NOMO-1 (cell line): ENCODE measurements around the gene KCTD17.

Experiments used
- DNase-seq, 2 experiments: peaks; one replicate each; lab custom pipeline; 2025; ENCODE audit not compliant: unreplicated experiment in 2 of 2; lab: John Stamatoyannopoulos, UW

Gene KCTD17

DNA sequence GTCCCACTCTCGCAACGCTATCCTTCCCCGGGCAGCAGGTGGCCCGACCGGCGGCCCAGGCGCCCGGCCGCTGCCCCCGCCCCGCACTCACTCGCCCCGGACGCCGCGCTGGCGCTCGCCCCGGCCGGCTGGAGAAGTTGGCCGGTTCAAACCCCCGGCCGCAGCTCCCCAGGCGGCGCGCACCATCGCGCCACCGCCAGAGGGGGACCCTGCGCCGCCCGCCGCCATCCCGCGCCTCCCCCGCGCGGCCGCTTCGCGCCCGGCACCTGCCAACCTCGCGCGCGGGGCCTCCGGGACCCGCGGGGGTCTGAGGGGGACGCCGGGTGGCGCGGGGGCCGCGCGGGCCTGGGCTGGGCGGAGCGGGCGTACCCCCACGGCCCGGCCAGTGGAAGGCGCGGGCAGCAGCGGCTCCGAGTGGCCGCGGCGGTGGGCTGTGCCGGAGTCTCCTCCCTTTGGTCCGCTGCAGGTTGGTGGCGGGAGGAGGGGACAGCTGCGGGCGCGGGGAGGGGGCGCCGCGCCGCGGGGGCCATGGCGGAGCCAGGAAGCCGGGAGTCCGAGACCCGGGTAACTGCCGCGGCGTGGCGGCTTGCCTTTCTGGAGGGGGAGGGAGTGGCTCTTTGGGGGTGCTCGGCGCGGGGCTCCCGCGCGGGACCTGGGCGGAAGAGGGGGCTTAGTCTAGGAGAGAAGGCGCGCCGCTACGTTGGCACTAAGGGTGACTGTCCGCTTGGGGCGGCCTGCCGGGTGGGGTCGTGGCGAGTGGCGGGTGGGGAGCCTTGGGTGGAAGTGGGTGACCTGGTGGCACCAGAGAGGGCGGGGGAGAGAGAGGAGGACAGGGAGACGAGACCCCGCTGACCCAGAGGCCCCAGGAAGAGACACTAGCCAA lies 32.0 kb upstream of the KCTD17 start, which contains the start of the genes MPST and TST:
MPST (plus strand) TSS at position 434 of the 883 bp plus-strand sequence; CDS start at position 529, 95 bp downstream.
TST (minus strand) TSS at position 139 of the 883 bp plus-strand sequence. CDS start 715 bp downstream, outside the sequence.
- peak; percentile 66 to 67 for DNase-seq

DNA sequence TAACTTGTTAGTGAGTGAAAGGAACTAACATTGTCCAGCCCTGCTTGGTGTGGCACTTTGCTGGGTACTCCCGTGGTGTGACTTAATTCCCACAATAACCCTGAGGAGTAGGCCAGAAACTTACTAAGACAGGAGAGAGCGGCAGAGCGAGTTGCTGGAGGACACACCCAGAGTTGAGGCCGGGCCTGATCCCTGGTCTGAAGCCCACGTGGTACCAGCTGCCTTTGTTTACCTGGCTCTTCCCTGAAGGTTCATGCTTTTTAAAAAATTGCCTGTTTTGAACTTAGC lies 31.4 kb upstream of the KCTD17 start:
- DNase-seq: peak; percentile 42 to 58

DNA sequence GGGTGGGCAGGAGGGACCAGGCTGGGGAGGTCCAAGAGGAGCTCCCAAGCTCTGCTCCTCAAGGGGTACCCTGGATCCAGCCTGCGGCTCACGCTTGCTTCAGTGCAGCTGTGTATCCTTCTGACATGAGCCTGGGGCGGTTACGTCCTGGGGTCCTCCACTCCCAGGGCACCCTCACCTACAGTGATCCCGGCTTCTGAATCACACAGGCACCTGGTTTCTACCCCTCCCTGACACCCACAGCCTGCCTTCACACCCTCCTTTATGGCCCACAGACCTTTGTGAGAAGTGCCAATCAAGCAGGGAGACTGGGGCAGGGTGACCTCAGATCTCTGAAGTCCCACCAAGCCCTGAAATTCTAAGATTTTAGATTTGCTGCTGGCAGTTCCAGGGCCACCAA lies 30.5 kb upstream of the KCTD17 start:
- DNase-seq: no peak

DNA sequence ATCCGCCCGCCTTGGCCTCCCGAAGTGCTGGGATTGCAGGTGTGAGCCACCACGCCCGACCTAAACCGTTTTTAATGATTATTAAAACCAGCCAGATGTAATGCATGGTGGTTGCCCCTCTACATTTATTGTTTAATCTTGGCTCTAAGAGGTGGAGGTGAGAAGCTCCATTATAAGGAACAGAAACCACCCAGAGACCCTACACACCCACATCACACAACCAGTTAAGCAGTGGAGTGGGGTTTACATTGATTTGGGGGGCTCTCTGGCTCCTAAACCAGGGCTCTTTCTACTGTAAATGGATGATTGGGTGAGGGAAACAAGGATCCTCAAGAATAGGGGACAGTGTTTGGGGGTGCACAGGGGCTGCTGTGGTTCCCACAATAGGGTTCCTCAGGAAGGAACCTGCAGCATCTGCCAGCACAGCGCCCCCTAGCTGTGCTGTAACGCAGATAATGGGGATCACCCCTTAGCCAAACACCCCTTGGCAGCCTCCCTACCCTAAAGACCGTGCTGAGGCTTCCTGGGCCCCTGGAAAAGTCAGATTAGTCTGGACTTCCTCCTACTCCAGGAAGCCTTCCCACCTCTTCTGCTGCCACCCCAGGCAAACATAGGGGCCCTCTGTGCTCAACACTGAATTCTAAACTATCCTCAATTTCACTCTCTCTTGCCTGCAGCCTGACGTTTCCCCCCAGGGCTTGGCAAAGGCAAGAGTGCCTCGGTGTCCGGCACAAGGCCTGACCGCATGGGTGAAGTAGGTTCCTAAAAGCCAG lies 29.6 kb upstream of the KCTD17 start:
- DNase-seq: peak in 1 of 2 experiments; percentile 30

DNA sequence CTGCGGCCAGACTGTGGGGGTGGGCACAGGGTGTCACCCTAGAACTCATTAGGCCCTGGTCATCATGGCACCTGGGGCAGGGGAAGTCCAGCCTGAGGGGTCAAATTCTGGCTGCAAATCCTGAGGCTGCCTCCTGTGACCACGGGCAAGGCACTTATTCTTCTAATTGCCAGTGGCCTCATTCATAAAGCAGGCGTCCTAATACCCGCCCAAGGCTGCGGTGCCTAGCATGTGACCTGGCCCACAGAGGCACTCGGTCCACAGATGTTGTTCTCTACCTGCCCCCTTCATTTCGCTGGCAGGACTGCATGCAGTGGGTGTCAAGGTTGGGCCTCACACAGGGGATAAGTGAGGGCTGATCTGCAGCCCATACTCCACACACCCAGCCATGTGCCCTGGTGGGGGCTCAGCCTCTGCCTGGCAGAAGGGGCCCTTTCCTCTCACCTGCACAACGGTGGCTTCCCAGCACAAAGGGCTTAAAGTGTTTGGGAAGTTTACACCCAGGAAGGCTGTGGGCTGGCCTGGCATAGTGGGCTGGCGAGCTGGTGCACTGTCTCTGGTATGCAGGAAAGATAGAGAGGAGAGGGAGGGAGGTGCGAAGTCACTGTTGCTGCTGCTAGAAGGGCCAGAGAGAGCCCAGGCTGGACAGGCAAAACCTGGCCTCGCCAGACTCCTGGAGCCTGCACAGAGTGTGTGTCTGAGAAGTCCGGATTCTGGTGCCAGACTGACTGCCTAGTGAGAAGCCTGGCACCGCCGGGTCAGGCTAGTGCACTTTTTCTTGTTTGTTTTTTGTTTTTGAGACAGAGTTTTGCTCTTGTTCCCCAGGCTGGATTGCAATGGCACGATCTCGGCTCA lies 28.8 kb upstream of the KCTD17 start:
- DNase-seq: no peak

DNA sequence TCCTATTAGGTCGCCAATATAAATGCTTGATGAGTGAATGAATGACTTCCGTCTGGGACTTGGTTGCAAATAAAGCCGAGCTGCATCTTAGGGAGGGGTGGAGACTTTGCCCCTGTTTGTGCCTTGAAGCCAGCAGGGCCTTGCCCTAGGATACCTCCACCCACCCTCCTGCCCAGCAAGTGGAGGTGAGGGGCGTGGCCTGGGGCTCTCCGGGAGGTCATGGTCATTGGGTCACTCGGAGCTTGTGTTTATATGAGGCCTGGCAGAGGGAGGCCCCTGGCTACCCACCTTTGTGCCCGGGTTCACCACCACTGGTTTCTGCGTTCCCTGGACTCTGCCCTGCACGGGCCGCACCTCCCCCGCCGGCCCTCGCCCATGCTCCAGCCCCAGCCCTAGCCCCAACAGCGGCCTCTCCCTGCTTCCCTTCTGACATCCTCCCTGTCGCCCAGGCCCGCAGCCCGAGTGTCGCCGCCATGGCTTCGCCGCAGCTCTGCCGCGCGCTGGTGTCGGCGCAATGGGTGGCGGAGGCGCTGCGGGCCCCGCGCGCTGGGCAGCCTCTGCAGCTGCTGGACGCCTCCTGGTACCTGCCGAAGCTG lies 27.7 kb upstream of the KCTD17 start:
- DNase-seq: no peak

DNA sequence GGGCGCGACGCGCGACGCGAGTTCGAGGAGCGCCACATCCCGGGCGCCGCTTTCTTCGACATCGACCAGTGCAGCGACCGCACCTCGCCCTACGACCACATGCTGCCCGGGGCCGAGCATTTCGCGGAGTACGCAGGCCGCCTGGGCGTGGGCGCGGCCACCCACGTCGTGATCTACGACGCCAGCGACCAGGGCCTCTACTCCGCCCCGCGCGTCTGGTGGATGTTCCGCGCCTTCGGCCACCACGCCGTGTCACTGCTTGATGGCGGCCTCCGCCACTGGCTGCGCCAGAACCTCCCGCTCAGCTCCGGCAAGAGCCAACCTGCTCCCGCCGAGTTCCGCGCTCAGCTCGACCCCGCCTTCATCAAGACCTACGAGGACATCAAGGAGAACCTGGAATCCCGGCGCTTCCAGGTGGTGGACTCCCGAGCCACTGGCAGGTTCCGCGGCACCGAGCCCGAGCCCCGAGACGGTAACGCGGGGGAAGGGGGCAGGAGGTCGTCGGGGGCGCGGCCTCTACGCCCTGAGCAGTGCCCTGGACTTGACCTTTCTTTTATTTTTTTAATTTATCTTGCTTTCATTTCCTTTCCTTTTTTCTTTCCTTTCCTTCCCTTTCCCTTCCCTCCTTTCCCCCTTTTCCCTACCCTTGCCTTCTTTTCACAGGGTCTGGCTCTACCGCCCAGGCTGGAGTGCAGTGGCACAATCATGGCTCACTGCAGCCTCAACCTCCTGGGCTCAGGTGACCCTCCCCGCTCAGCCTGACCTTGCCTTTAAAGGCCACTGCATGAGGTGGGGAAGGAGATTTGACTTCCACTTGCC lies 27.0 kb upstream of the KCTD17 start:
- no peak for DNase-seq

DNA sequence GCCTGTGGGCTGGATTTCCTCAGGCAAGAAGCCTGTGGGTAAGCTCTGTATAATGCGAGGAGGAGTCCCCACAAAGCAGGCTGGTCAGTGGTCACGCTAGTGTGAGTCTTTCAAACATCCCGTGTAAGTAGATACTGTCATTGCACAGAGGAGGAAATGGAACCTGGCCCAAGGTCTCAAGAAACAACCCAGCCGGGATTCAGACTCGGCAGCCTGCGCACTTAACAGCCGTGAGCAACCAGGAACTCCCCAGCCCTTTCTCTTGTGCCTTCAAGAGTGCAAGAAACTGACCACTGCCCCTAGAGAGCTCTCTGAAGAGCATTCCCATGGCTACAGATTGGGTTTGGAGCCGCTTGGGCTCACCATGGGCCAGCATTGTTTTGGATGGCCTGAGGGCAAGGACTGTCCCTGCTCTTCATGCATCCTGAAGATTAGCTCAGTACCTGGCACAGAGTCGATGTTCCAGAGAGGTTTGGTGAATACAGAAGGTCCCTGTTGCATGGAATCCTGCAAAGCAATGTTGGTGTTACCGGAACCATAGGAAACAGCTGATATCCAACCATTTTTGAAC lies 26.0 kb upstream of the KCTD17 start:
- no peak for DNase-seq

DNA sequence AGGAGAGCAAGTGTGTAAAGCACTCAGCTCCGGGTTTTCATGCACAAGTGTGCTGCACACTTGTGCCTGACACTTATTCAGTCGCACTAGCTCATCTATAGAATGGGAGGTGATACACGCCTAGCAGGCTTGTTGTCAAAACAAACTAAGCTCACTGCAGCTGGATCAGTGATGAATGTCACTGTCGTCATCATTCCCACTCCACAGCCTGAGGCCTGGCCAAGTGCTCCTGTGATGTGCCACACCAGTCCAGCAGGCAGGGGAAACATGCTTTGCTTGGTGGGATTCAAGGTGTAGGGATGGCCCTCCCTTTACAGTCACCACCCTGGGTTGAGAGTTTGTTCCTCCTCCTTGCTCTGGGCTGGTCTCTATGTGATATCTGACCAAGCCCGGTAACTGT lies 25.2 kb upstream of the KCTD17 start:
- DNase-seq: no peak

DNA sequence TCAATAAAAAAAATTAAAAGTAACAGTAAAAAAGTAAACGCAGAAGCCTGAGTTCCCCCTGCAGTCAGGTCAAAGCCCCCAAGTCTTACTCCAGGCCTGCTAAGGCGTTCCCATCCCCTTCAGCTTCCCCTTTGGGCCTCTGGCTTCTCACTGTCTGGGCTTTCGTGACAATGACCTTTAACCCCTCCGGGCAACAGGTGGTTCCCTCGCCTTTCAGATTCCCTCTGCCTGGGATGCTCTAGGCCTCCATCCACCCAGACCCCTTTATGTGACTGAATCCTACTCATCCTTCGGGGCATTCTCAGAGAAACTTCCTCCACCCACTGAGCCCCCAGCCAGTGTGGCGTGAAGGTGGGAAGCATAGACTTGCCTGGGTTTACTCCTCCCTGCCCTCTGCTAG lies 24.0 kb upstream of the KCTD17 start:
- no peak for DNase-seq

DNA sequence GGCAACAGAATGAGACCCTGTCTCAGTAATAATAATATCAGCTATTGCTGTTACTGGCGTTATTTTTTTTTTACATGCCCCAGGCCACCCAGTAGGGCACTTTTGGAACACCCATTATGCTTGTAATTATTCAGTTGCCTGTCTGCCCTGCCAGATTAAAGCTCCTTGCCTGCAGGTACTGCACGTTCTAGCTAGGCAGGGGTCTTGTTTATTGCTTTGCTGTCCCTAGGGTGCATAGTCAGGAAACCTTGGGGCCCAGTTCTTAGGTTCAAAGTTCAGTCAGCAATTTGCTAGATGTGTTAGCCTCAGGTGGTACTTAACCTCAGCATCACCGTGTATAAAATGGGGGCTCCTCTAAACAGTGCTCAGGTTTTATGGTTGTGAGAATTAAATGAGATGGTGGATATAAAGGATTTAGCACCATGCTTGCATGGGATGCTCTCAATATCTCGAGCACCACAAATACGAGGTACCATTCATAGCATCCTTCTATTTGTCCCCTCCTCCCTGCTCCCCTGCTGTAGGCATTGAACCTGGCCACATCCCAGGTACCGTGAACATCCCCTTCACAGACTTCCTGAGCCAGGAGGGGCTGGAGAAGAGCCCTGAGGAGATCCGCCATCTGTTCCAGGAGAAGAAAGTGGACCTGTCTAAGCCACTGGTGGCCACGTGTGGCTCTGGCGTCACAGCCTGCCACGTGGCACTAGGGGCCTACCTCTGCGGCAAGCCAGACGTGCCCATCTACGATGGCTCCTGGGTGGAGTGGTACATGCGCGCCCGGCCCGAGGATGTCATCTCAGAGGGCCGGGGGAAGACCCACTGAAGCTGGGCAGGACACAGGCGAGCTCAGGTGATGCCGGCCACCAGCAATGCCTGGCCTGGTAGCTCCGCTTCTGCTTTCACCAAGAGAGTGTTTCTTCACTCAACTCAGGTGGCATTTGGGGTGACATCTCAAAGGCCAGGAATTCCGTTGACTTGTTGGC lies 22.6 kb upstream of the KCTD17 start:
- no peak for DNase-seq

DNA sequence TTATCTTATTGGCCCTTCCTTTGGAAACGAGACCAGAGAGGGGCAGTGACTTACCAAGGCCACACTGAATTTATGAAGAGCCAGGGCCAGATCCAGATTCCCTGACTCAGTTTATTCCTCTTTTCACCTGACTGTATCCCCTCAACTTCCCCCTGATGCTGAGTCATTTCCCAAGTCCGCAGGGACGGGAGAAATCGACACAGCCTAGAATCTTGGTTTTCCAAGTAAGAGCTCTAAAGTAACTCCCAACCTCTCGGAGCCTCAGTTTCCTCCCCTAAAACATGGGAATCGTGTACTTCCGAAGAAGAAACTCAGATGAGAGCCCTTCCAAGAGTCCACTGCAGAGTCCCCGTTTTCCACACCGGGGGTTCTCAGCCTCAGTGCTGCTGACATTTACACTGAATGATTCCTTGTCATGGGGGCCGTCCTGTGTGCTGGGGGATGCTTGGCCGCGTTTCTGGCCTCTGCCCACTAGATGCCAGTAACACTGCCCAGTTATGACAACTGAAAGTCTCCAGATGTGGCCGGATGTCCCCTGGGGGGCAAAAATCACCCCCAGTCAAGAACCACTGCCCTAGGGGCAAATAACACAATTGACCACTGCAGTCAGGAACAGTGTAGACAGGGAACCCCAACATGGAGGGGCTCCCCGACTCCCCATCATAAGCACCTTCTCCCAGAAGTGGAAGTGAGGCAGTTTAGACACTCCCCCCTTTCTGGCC lies 20.8 kb upstream of the KCTD17 start:
- no peak for DNase-seq

DNA sequence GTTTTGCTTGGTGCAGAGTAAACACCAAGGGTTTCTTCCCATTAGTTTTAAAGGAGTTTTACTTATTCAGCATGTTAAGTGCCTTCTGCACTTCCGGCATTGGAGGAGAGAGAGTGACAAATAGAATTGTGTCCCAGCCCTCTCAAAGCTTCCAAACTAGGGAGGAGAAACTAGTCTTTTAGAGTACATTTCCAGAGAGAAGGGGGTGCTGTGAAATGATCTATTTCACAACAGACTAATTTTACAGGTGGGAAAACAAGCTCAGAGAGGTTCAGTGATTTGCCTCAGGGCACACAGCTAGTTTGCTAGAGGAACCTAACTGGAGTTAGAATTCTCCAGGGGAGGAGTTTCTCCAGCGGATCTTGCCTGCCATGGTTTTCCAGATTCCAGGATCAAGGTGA lies 19.4 kb upstream of the KCTD17 start:
- DNase-seq: no peak

DNA sequence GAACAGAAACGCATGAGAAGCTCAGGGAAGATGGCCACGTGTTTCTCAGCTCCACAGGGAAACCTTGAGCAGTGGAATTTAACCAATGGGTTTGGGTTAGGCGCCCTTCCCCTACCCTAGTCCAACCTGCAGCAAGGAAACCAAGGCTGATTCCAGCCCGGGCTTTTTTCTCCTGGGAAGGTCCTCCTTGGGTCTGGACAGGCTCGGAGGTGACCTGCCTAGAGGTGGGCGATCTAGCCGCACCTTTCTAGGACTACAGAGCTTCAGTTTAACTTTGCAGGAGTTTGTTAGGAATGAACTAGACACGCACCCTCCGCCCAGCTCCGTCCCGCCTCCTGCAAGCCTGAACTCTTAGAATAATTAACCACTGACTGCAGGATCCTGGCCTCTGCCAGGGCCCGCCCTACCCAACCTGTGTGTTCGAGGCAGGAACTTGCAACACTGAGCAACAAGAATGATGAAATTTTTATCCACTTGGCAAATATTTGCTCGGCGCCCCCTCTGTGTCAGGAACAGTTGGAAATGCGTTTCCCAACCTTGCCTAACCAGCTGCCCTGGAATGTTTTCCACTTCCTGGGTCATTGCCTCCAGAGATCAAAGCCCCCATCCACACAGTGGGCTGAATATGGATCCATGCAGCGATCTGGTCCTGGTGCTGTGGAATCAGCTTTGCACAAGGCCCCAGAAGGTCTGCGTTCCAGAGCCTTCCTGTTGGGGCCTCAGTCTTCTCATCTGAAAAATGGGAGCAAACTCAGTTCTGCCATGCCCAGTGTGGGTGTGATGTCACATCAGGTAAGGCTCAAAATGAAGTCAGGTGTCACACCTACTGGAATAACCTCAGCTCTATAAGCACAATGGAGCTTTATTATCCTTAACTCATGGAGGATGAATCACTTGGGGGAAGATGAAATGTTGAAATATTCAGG lies 18.7 kb upstream of the KCTD17 start:
- peak; percentile 89 to 93 for DNase-seq

DNA sequence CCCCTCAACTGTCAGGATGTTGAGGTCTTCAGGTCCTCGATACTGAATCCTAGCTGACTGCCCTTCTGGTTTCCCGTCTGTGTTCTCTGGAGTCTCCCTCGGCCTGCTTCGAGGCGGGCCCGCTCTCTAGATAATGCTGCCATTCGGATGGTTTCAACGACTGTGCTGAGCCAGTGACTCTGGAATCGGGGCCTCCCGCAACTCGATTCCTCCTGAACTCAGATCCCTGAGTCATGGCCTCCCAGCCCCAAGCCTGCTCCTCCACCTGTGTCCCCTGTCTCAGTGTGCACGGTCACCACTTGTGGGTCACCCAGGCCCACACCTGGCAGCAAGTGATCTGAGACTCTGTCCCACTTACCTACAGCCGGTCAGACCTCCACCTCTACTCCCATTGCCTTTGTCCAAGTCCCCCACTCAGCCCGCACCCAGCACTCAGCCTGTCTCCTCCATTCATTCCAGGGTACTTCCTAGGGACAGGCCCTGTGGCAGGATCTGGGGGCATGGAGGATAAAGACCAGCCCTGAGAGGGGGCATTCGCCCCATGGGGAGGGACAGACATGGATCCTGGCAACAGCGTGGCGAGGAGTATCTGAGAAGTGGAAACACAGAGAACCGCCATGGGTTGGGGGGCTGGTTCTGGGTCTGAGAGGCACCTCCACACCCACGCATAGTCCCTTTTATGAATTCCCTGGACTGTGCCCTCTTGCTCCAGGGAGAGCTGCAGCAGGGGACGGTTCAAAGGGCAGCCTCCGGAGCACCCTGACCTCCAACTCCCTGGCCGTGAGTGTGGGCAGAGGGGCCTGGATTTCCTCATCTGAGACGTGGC lies 17.7 kb upstream of the KCTD17 start:
- no peak for DNase-seq
